Measurements from ENCODE around the gene GSTA5.
"Not testable (repeated sequence)": the region's sequence is repeated elsewhere in the genome, so short reads cannot be mapped to it uniquely, and the experiment has no call there.

The GSTA5 gene

DNA sequence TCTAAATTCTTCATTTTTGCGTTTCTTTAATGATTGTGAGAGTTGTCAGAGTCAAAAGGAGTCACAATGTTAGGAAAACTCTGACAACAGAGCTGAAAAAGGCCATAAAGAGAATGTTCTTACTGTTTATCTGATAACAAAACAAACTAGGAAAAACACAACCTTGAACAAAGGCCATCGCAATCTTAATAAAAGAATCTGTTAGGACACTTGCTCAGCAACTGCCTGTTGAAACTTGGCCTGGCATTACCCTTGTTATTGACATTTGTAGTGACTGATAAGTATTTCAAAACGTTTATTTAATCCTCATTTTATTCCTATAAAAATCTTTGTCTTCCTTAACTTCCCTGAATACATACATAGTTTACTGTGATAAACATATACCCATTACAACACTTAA lies 52.7 kb downstream of the GSTA5 start:
- no peak for DNase-seq

DNA sequence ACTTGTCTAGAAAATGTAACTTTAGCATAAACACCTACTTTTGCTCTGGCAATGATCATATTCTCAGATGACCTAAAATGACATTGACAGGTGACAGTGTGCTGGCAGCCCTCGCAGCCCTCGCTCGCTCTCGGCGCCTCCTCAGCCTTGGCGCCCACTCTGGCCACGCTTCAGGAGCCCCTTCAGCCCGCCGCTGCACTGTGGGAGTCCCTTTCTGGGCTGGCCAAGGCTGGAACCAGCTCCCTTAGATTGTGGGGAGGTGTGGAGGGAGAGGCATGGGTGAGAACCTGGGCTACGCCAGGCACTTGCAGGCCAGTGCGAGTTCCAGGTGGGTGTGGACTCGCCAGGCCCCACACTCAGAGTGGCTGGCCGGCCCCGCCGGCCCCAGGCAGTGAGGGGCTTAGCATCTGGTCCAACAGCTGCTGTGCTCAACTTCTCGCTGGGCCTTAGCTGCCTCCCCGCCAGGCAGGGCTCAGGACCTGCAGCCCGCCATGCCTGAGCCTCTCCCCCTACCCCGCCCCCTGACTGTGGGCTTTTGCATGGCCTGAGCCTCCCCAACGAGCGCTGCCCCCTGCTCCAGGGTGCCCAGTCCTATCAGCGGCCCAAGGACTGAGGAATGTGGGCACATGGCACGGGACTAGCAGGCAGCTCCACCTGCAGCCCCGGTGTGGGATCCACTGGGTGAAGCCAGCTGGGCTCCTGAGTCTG lies 54.2 kb downstream of the GSTA5 start:
- DNase-seq: no peak

DNA sequence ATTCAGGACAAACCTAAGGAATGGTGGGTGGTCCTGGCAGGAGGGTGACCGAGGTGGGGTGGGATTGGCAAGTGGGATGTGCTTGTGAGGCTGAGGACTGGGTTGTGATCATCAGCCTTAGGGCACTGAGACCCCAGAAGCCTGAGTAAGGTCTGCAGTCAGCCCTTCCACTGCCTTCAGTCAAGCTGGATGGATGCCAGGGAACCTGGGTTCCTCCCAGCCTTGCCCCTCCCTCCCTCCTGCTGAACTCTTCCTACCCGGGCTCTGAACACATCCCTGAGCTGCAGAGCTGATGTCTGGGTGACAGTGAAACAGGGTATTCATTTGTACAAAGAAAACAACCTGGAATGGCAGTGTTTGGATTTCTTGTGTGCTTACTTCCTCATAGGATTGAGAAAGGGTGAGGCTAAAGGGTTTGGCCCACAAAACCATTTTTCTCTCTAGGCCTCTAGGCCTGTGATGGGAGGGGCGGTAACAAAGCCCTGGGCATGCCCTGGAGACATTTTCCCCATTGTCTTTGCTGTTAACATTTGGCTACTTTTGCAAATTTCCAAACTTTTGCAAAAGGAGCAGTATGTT lies 57.8 kb downstream of the GSTA5 start:
- not testable (repeated sequence) for DNase-seq

DNA sequence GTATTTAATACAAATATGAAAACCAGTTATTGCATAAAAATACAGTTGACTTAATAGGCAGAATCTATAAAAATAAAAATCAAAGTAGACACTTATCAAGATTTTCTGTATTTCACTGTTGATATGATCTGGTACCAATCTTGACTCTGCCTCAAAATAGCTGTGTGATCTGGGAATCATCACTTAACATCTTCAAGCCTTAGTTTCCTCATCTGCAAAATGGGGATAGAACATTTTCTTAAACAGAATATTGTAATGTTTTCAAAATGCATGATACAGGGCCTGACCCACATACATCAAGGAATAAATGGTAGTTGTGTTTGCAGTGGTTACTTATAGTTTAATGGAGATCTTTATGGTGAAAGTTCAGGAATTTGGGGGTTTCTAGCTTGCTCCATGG lies 58.4 kb downstream of the GSTA5 start:
- not testable (repeated sequence) for DNase-seq
